SU-DHL-6 (cell line): ENCODE results near the gene NKX6-1.

Experiments used
- CTCF ChIP-seq: fragments of 200-600 bp; sonication (generic); IDR thresholded peaks from one replicate; pipeline ENCODE4 v1.5.1; 2017; ENCODE audit warnings: antibody characterized with exemption, mild to moderate bottlenecking, low read length, moderate library complexity; ENCODE audit not compliant: insufficient read depth, poor library complexity, severe bottlenecking
- EZH2phosphoT487 ChIP-seq: fragments of 200-600 bp; sonication (generic), shearing (Covaris generic); conservative IDR thresholded peaks from 2 replicates; pipeline ENCODE4 v1.6.1; 2018; ENCODE audit warnings: mild to moderate bottlenecking, antibody characterized with exemption, low read length, moderate library complexity, mixed read lengths

GRCh38 chr4:84501202-84501503 lies 2.1 kb upstream of the NKX6-1 start:
- TF ChIP-seq CTCF (no peak), EZH2phosphoT487 (no peak)
